IMR-90 (cell line): ENCODE results near the gene TRMO. TPM values are rescaled to one million over a fixed set of nuclear protein-coding genes. Genes with fewer than 3 reads are reported as not detected.

Source experiments
- ATAC-seq: fragments of 200-7000 bp; cut with Tn5 transposase; 2 replicates; pipeline ENCODE4 v1.9.1; 2020; ENCODE audit warnings: low read depth, mild to moderate bottlenecking, moderate library complexity
- BruUV-seq: library from RNA; stranded (reverse); fragments of 400-500 nt; replicated peaks from 2 replicates; lab custom pipeline; 2021; lab: Mats Ljungman, UMichigan
- CTCF ChIA-PET: fragments of 300-600 bp; formaldehyde crosslinking; extraction: SDS; loops from one replicate; lab custom pipeline; 2021; ENCODE audit warnings: antibody characterized with exemption; lab: Yijun Ruan, JAX
- POLR2A ChIA-PET: fragments of 300-600 bp; sonication (Branson Sonifier 250); formaldehyde crosslinking; loops from one replicate; lab custom pipeline; 2022; ENCODE audit warnings: antibody characterized with exemption; ENCODE audit not compliant: unreplicated experiment; lab: Charles Lee
- DNase-seq: peaks from one replicate; pipeline ENCODE4 v3.0.0; 2013
- H2AFZ ChIP-seq: replicated peaks from 2 replicates; pipeline ENCODE3; 2013; ENCODE audit warnings: low read length, mild to moderate bottlenecking; ENCODE audit not compliant: poor library complexity
- H2AK5ac ChIP-seq: 2 replicates; pipeline ENCODE4 v1.6.1; 2013; ENCODE audit warnings: low read depth, low read length, inconsistent platforms
- H2AK9ac ChIP-seq: replicated peaks from 2 replicates; pipeline ENCODE3; 2013; ENCODE audit warnings: mild to moderate bottlenecking, low read depth, low read length, moderate library complexity; ENCODE audit not compliant: poor library complexity
- H2BK120ac ChIP-seq: 2 replicates; pipeline ENCODE4 v1.6.1; 2013; ENCODE audit warnings: low read depth, low read length, inconsistent platforms
- H2BK15ac ChIP-seq: 3 replicates; pipeline ENCODE4 v1.6.1; 2013; ENCODE audit warnings: low read depth, low read length, inconsistent platforms
- H2BK20ac ChIP-seq: 2 replicates; pipeline ENCODE4 v1.6.1; 2013; ENCODE audit warnings: low read depth, mild to moderate bottlenecking, inconsistent platforms, low read length, moderate library complexity
- H2BK5ac ChIP-seq: 2 replicates; pipeline ENCODE4 v1.6.1; 2013; ENCODE audit warnings: mild to moderate bottlenecking, low read depth, low read length, inconsistent platforms; ENCODE audit not compliant: poor library complexity, severe bottlenecking
- H3K14ac ChIP-seq: replicated peaks from 2 replicates; pipeline ENCODE4 v1.6.1; 2013; ENCODE audit warnings: low read depth, low read length, inconsistent platforms
- H3K18ac ChIP-seq: 2 replicates; pipeline ENCODE4 v1.6.1; 2013; ENCODE audit warnings: low read depth, low read length, control low read depth
- H3K23ac ChIP-seq: 2 replicates; pipeline ENCODE4 v1.6.1; 2013; ENCODE audit warnings: low read depth, low read length, inconsistent platforms
- H3K27ac ChIP-seq: 2 replicates; pipeline ENCODE4 v1.5.1; 2013; ENCODE audit warnings: mild to moderate bottlenecking, control low read depth, low read length; ENCODE audit not compliant: insufficient read depth
- H3K27me3 ChIP-seq: 2 replicates; pipeline ENCODE4 v1.6.1; 2013; ENCODE audit warnings: low read length; ENCODE audit not compliant: control insufficient read depth, insufficient read depth
- H3K36me3 ChIP-seq: 2 replicates; pipeline ENCODE4 v1.6.1; 2013; ENCODE audit warnings: low read length, mixed read lengths; ENCODE audit not compliant: control insufficient read depth, insufficient read depth
- H3K4ac ChIP-seq: 2 replicates; pipeline ENCODE4 v1.6.1; 2013; ENCODE audit warnings: low read depth, low read length, inconsistent platforms
- H3K4me1 ChIP-seq: 2 replicates; pipeline ENCODE4 v1.6.1; 2013; ENCODE audit warnings: low read length, mixed read lengths; ENCODE audit not compliant: control insufficient read depth, insufficient read depth
- H3K4me2 ChIP-seq: 2 replicates; pipeline ENCODE4 v1.6.1; 2013; ENCODE audit warnings: low read depth, mild to moderate bottlenecking, control low read depth, low read length, moderate library complexity
- H3K4me3 ChIP-seq: 2 replicates; pipeline ENCODE4 v1.5.1; 2013; ENCODE audit warnings: low read depth, mild to moderate bottlenecking, control low read depth, low read length, moderate library complexity; ENCODE audit not compliant: insufficient read depth
- H3K56ac ChIP-seq: 2 replicates; pipeline ENCODE4 v1.6.1; 2013; ENCODE audit warnings: low read length, inconsistent platforms; ENCODE audit not compliant: insufficient read depth; ENCODE audit errors: extremely low read depth
- H3K79me1 ChIP-seq, 2 experiments: 2 replicates each; pipeline ENCODE4 v1.6.1; 2013; ENCODE audit warnings: low read length in 2 of 2, inconsistent platforms in 1 of 2, low read depth in 1 of 2
- H3K9ac ChIP-seq: 2 replicates; pipeline ENCODE4 v1.6.1; 2013; ENCODE audit warnings: low read depth, low read length, control low read depth
- H3K9me1 ChIP-seq: 2 replicates; pipeline ENCODE4 v1.6.1; 2013; ENCODE audit warnings: low read length, inconsistent platforms; ENCODE audit not compliant: insufficient read depth
- H3K9me3 ChIP-seq: 2 replicates; pipeline ENCODE4 v1.6.1; 2013; ENCODE audit warnings: low read length; ENCODE audit not compliant: control insufficient read depth, insufficient read depth
- H4K20me1 ChIP-seq: 2 replicates; pipeline ENCODE4 v1.6.1; 2013; ENCODE audit warnings: low read length, inconsistent platforms; ENCODE audit not compliant: insufficient read depth
- H4K5ac ChIP-seq: 2 replicates; pipeline ENCODE4 v1.6.1; 2013; ENCODE audit warnings: mild to moderate bottlenecking, low read depth, low read length, control low read depth
- H4K8ac ChIP-seq, 2 experiments: 2 replicates each; pipeline ENCODE4 v1.6.1; 2013; ENCODE audit warnings: low read depth in 2 of 2, low read length in 2 of 2, control low read depth in 1 of 2, inconsistent platforms in 1 of 2
- H4K91ac ChIP-seq: 2 replicates; pipeline ENCODE4 v1.6.1; 2013; ENCODE audit warnings: low read depth, low read length, inconsistent platforms; ENCODE audit not compliant: insufficient read depth
- BHLHE40 ChIP-seq: fragments of 150-350 bp; IDR thresholded peaks from 2 replicates; pipeline ENCODE4 v1.6.1; 2016; ENCODE audit warnings: mild to moderate bottlenecking, low read depth, low read length
- FOS ChIP-seq: fragments of 150-350 bp; IDR thresholded peaks from 2 replicates; pipeline ENCODE4 v1.6.1; 2016; ENCODE audit warnings: low read depth, low read length
- MAFK ChIP-seq: IDR thresholded peaks from 2 replicates; pipeline ENCODE4 v1.6.1; 2012; ENCODE audit warnings: low read depth, low read length, improper control_type of control experiment
- MAZ ChIP-seq: IDR thresholded peaks from 2 replicates; pipeline ENCODE4 v1.6.1; 2012; ENCODE audit warnings: low read depth, mild to moderate bottlenecking, low read length, improper control_type of control experiment, moderate library complexity, borderline replicate concordance
- POLR2A ChIP-seq: IDR thresholded peaks from 2 replicates; pipeline ENCODE4 v1.6.1; 2012; ENCODE audit warnings: mild to moderate bottlenecking, low read depth, low read length
- RAD21 ChIP-seq: IDR thresholded peaks from 2 replicates; pipeline ENCODE4 v1.6.1; 2012; ENCODE audit warnings: low read length, improper control_type of control experiment
- RFX5 ChIP-seq: IDR thresholded peaks from 2 replicates; pipeline ENCODE4 v1.8.0; 2012; ENCODE audit warnings: low read depth, mild to moderate bottlenecking, low read length, moderate library complexity
- SMC3 ChIP-seq: fragments of 150-350 bp; IDR thresholded peaks from 2 replicates; pipeline ENCODE4 v1.6.1; 2016; ENCODE audit warnings: low read depth, mild to moderate bottlenecking, antibody characterized with exemption, low read length, moderate library complexity
- dilution Hi-C: fragments of 300-500 bp; cut with HindIII; formaldehyde crosslinking; loops from one replicate; pipeline ENCODE4 v1.14.3; 2018; ENCODE audit warnings: low sequenced_read_pairs; ENCODE audit not compliant: unreplicated experiment
- in situ Hi-C: fragments of 300-500 bp; cut with MboI; formaldehyde crosslinking; loops from 3 replicates; pipeline ENCODE4 v1.14.3; 2019; ENCODE audit warnings: low sequenced_read_pairs, inconsistent platforms, mixed read lengths
- intact Hi-C: fragments of 100-400 bp; cut with micrococcal nuclease; formaldehyde crosslinking; loops from 2 replicates; pipeline ENCODE4 v1.10.0; 2022
- polyA plus RNA-seq, 3 experiments: library from polyadenylated mRNA; depleted of rRNA; stranded (reverse); fragments of >200 nt; gene quantifications; 2 replicates each; pipeline ENCODE4 v1.2.3, GENCODE V29; 2012; ENCODE audit warnings: low replicate concordance in 1 of 3
- total RNA-seq: library from RNA; depleted of rRNA; stranded (reverse); fragments of >200 nt; gene quantifications from 2 replicates; pipeline ENCODE4 v1.2.3, GENCODE V29; 2012
- TF ChIP-seq, protein P1 (sequence below): conservative IDR thresholded peaks from 2 replicates; pipeline ENCODE4 v1.5.1; 2012; ENCODE audit warnings: mild to moderate bottlenecking, low read depth, low read length, improper control_type of control experiment
- TF ChIP-seq, protein P2 (sequence below): fragments of 150-350 bp; IDR thresholded peaks from 2 replicates; pipeline ENCODE4 v1.6.1; 2017; ENCODE audit warnings: mild to moderate bottlenecking, antibody characterized with exemption, low read length, low read depth
- TF ChIP-seq, protein P3 (sequence below): fragments of 150-350 bp; IDR thresholded peaks from 2 replicates; pipeline ENCODE4 v1.6.1; 2016; ENCODE audit warnings: low read depth, mild to moderate bottlenecking, low read length, moderate library complexity, borderline replicate concordance

Gene TRMO
- total and polyA plus RNA-seq, 2 of the 4 experiments (the other 2 are of a cell fraction), result 10.2 to 19.9 TPM

DNA sequence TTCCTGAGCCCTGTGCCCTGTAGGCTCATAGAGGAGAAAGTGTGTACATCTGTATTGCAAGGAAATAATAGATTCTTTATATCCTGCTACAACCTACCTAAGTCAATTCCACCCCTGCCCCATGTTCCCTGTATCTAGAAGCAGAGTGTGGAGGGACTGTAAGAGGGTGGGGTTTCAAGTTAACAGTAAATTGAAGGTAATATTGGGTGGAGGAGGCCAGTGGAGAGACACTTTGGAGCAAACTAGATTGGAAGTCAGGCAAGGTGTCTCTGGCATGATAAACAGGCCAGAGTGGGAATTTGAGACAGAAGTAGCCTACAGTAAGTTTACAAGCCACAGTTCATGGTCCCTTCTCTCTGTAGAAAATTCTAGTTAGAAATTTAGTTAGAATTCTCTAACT is 17.9 kb upstream of the TRMO start:
- dilution Hi-C loops, result no loop called here
- Histone ChIP-seq H3K23ac (no peak overlapping the region), H3K18ac (no peak overlapping the region), H3K79me1 (no peaks in the 10 kb centered on the region), H3K4me3 (no peak overlapping the region), H3K27ac (no peak overlapping the region), H4K5ac (no peak overlapping the region), H2BK120ac (no peak overlapping the region), H2AK9ac (no peak overlapping the region), H2AFZ (no peak overlapping the region), H4K8ac (no peak overlapping the region), H3K4me1 (no peaks in the 10 kb centered on the region), H2BK15ac (no peak overlapping the region), H3K9ac (no peak overlapping the region), H4K91ac (no peak overlapping the region), H2AK5ac (no peak overlapping the region), H3K9me3 (no peaks in the 10 kb centered on the region; the same call in 1 of the 2 replicates), H3K56ac (no peak overlapping the region), H2BK5ac (no peak overlapping the region), H4K20me1 (no peaks in the 10 kb centered on the region), H2BK20ac (no peak overlapping the region), H3K4ac (no peak overlapping the region), H3K9me1 (no peaks in the 10 kb centered on the region), H3K27me3 (peaks cover 62% of the 10 kb centered on the region), H3K14ac (no peak overlapping the region), H3K4me2 (no peak overlapping the region), H3K36me3 (no peaks in the 10 kb centered on the region)
- in situ Hi-C loops, result no loop called here
- ATAC-seq (no peak), DNase-seq (no peak)
- BruUV-seq, result no TSS peak
- intact Hi-C loops, result no loop called here
- TF ChIP-seq POLR2A (no peak), RAD21 (no peak), SMC3 (no peak), BHLHE40 (no peak), MAZ (no peak), FOS (no peak), MAFK (no peak), RFX5 (no peak)
- TF ChIP-seq, protein P1, sequence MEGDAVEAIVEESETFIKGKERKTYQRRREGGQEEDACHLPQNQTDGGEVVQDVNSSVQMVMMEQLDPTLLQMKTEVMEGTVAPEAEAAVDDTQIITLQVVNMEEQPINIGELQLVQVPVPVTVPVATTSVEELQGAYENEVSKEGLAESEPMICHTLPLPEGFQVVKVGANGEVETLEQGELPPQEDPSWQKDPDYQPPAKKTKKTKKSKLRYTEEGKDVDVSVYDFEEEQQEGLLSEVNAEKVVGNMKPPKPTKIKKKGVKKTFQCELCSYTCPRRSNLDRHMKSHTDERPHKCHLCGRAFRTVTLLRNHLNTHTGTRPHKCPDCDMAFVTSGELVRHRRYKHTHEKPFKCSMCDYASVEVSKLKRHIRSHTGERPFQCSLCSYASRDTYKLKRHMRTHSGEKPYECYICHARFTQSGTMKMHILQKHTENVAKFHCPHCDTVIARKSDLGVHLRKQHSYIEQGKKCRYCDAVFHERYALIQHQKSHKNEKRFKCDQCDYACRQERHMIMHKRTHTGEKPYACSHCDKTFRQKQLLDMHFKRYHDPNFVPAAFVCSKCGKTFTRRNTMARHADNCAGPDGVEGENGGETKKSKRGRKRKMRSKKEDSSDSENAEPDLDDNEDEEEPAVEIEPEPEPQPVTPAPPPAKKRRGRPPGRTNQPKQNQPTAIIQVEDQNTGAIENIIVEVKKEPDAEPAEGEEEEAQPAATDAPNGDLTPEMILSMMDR, result no peak
- TF ChIP-seq, protein P2, sequence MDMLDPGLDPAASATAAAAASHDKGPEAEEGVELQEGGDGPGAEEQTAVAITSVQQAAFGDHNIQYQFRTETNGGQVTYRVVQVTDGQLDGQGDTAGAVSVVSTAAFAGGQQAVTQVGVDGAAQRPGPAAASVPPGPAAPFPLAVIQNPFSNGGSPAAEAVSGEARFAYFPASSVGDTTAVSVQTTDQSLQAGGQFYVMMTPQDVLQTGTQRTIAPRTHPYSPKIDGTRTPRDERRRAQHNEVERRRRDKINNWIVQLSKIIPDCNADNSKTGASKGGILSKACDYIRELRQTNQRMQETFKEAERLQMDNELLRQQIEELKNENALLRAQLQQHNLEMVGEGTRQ, result no peak
- TF ChIP-seq, protein P3, sequence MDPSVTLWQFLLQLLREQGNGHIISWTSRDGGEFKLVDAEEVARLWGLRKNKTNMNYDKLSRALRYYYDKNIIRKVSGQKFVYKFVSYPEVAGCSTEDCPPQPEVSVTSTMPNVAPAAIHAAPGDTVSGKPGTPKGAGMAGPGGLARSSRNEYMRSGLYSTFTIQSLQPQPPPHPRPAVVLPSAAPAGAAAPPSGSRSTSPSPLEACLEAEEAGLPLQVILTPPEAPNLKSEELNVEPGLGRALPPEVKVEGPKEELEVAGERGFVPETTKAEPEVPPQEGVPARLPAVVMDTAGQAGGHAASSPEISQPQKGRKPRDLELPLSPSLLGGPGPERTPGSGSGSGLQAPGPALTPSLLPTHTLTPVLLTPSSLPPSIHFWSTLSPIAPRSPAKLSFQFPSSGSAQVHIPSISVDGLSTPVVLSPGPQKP, result no peak
- CTCF ChIA-PET, result interaction anchor here (0.7 to 1.0 kb wide), 2 partner anchors 15 to 18 kb away, joined by 3 read pairs; partner anchors contain the start of gene TRMO
- POLR2A ChIA-PET, result no interaction called here
